ENCODE results near the gene SETD3. TPM values are rescaled to one million over a fixed set of nuclear protein-coding genes. Genes with fewer than 3 reads are reported as not detected.

Gene SETD3
- polyA plus RNA-seq, 1 donor from 2014 or later, result 49.6 TPM

- H3K9me2 ChIP-seq (ENCODE audit: insufficient read depth, low read length), result no peaks in the 10 kb centered on the region
- H3K27ac ChIP-seq (ENCODE audit: low read length), result peak overlapping the region; percentile 80
- no peaks in the 10 kb centered on the region for H3F3A ChIP-seq (ENCODE audit: insufficient read depth, low read length, poor library complexity, severe bottlenecking)
- H3K79me2 ChIP-seq (replicated peaks; ENCODE audit: insufficient read depth, low read length), result peaks cover 80% of the 10 kb centered on the region
- TF ChIP-seq MXI1 (conservative IDR thresholded peaks at IDR 0.05; ENCODE audit: poor library complexity, severe bottlenecking) (no peak), CTCF (IDR thresholded peaks at IDR 0.05; ENCODE audit: poor library complexity, severe bottlenecking) (no peak), TAF1 (IDR thresholded peaks at IDR 0.05; ENCODE audit: low read depth) (no peak), EP300 (conservative IDR thresholded peaks at IDR 0.05; ENCODE audit: poor library complexity, severe bottlenecking) (no peak), REST (IDR thresholded peaks at IDR 0.05; ENCODE audit: borderline replicate concordance) (no peak), POLR2AphosphoS5 (IDR thresholded peaks at IDR 0.05) (no peak), SMC3 (conservative IDR thresholded peaks at IDR 0.05; ENCODE audit: poor library complexity) (no peak), RAD21 (conservative IDR thresholded peaks at IDR 0.05) (no peak), EZH2 (IDR thresholded peaks at IDR 0.05; ENCODE audit: borderline replicate concordance, insufficient read depth, low read length, poor library complexity, severe bottlenecking) (no peak)
- peak overlapping the region; percentile 87 for H3K4me3 ChIP-seq (ENCODE audit: low read length)
- H3K36me3 ChIP-seq (ENCODE audit: insufficient read depth, low read length), result no peaks in the 10 kb centered on the region
- no peaks in the 10 kb centered on the region for H3K27me3 ChIP-seq (ENCODE audit: insufficient read depth, low read depth, low read length)
- H2AFZ ChIP-seq (ENCODE audit: low read depth, low read length), result peak overlapping the region; percentile 79
- peak overlapping the region; percentile 62 for H3K4me2 ChIP-seq (ENCODE audit: low read length)
- H3K9ac ChIP-seq (ENCODE audit: low read length), result peak overlapping the region; percentile 75
- no peaks in the 10 kb centered on the region for H3K9me3 ChIP-seq (ENCODE audit: low read length)
- no peaks in the 10 kb centered on the region for H4K20me1 ChIP-seq (ENCODE audit: insufficient read depth)
Measured at GRCh38 chr14:99481745-99482099, 1.1 kb upstream of the SETD3 start.

GRCh38 chr14:99480917-99481744 lies 472 bp upstream of the SETD3 start, which contains the start of gene CCNK:
Gene CCNK, plus strand, starts transcription at chr14:99481409. Its CDS starts 11,269 bp downstream, at chr14:99492678.
- H3K27ac ChIP-seq (ENCODE audit: low read length), result peak within 1 kb of the TSS; percentile 80
- H3F3A ChIP-seq (ENCODE audit: insufficient read depth, low read length, poor library complexity, severe bottlenecking), result no peaks in the 10 kb centered on the region
- peak; percentile 64 for TF ChIP-seq TAF1 (IDR thresholded peaks at IDR 0.05; ENCODE audit: low read depth)
- peak; percentile 61 for TF ChIP-seq EP300 (conservative IDR thresholded peaks at IDR 0.05; ENCODE audit: poor library complexity, severe bottlenecking)
- no peak for TF ChIP-seq SMC3 (conservative IDR thresholded peaks at IDR 0.05; ENCODE audit: poor library complexity)
- TF ChIP-seq RAD21 (conservative IDR thresholded peaks at IDR 0.05), result peak; percentile 22
- TF ChIP-seq REST (IDR thresholded peaks at IDR 0.05; ENCODE audit: borderline replicate concordance), result peak; percentile 74
- no peak for TF ChIP-seq CTCF (IDR thresholded peaks at IDR 0.05; ENCODE audit: poor library complexity, severe bottlenecking)
- no peak for TF ChIP-seq EZH2 (IDR thresholded peaks at IDR 0.05; ENCODE audit: borderline replicate concordance, insufficient read depth, low read length, poor library complexity, severe bottlenecking)
- TF ChIP-seq POLR2AphosphoS5 (IDR thresholded peaks at IDR 0.05), result peak; percentile 98
- TF ChIP-seq MXI1 (conservative IDR thresholded peaks at IDR 0.05; ENCODE audit: poor library complexity, severe bottlenecking), result peak; percentile 86
- H3K4me3 ChIP-seq (ENCODE audit: low read length), result peak within 1 kb of the TSS; percentile 87
- peak within 1 kb of the TSS; percentile 75 for H3K9ac ChIP-seq (ENCODE audit: low read length)
- no peaks in the 10 kb centered on the region for H3K9me3 ChIP-seq (ENCODE audit: low read length)
- no peaks in the 10 kb centered on the region for H3K36me3 ChIP-seq (ENCODE audit: insufficient read depth, low read length)
- H2AFZ ChIP-seq (ENCODE audit: low read depth, low read length), result peak within 1 kb of the TSS; percentile 79
- H3K9me2 ChIP-seq (ENCODE audit: insufficient read depth, low read length), result no peaks in the 10 kb centered on the region
- H3K79me2 ChIP-seq (replicated peaks; ENCODE audit: insufficient read depth, low read length), result peaks cover 79% of the 10 kb centered on the region
- no peaks in the 10 kb centered on the region for H4K20me1 ChIP-seq (ENCODE audit: insufficient read depth)
- H3K4me2 ChIP-seq (ENCODE audit: low read length), result peak within 1 kb of the TSS; percentile 62
- no peaks in the 10 kb centered on the region for H3K27me3 ChIP-seq (ENCODE audit: insufficient read depth, low read depth, low read length)
